IMR-90 (cell line): Measurements from ENCODE around the gene SSBP2. TPM values are rescaled to one million over a fixed set of nuclear protein-coding genes. Genes with fewer than 3 reads are reported as not detected.

Experiments used
- ATAC-seq: fragments of 200-7000 bp; cut with Tn5 transposase; 2 replicates; pipeline ENCODE4 v1.9.1; 2020; ENCODE audit warnings: low read depth, mild to moderate bottlenecking, moderate library complexity
- BruUV-seq: library from RNA; stranded (reverse); fragments of 400-500 nt; replicated peaks from 2 replicates; lab custom pipeline; 2021; lab: Mats Ljungman, UMichigan
- CTCF ChIA-PET: fragments of 300-600 bp; formaldehyde crosslinking; extraction: SDS; loops from one replicate; lab custom pipeline; 2021; ENCODE audit warnings: antibody characterized with exemption; lab: Yijun Ruan, JAX
- POLR2A ChIA-PET: fragments of 300-600 bp; sonication (Branson Sonifier 250); formaldehyde crosslinking; loops from one replicate; lab custom pipeline; 2022; ENCODE audit warnings: antibody characterized with exemption; ENCODE audit not compliant: unreplicated experiment; lab: Charles Lee
- DNase-seq: peaks from one replicate; pipeline ENCODE4 v3.0.0; 2013
- H2AFZ ChIP-seq: replicated peaks from 2 replicates; pipeline ENCODE3; 2013; ENCODE audit warnings: low read length, mild to moderate bottlenecking; ENCODE audit not compliant: poor library complexity
- H2AK5ac ChIP-seq: 2 replicates; pipeline ENCODE4 v1.6.1; 2013; ENCODE audit warnings: low read depth, low read length, inconsistent platforms
- H2AK9ac ChIP-seq: replicated peaks from 2 replicates; pipeline ENCODE3; 2013; ENCODE audit warnings: mild to moderate bottlenecking, low read depth, low read length, moderate library complexity; ENCODE audit not compliant: poor library complexity
- H2BK120ac ChIP-seq: 2 replicates; pipeline ENCODE4 v1.6.1; 2013; ENCODE audit warnings: low read depth, low read length, inconsistent platforms
- H2BK15ac ChIP-seq: 3 replicates; pipeline ENCODE4 v1.6.1; 2013; ENCODE audit warnings: low read depth, low read length, inconsistent platforms
- H2BK20ac ChIP-seq: 2 replicates; pipeline ENCODE4 v1.6.1; 2013; ENCODE audit warnings: low read depth, mild to moderate bottlenecking, inconsistent platforms, low read length, moderate library complexity
- H2BK5ac ChIP-seq: 2 replicates; pipeline ENCODE4 v1.6.1; 2013; ENCODE audit warnings: mild to moderate bottlenecking, low read depth, low read length, inconsistent platforms; ENCODE audit not compliant: poor library complexity, severe bottlenecking
- H3K14ac ChIP-seq: replicated peaks from 2 replicates; pipeline ENCODE4 v1.6.1; 2013; ENCODE audit warnings: low read depth, low read length, inconsistent platforms
- H3K18ac ChIP-seq: 2 replicates; pipeline ENCODE4 v1.6.1; 2013; ENCODE audit warnings: low read depth, low read length, control low read depth
- H3K23ac ChIP-seq: 2 replicates; pipeline ENCODE4 v1.6.1; 2013; ENCODE audit warnings: low read depth, low read length, inconsistent platforms
- H3K27ac ChIP-seq: 2 replicates; pipeline ENCODE4 v1.5.1; 2013; ENCODE audit warnings: mild to moderate bottlenecking, control low read depth, low read length; ENCODE audit not compliant: insufficient read depth
- H3K27me3 ChIP-seq: 2 replicates; pipeline ENCODE4 v1.6.1; 2013; ENCODE audit warnings: low read length; ENCODE audit not compliant: control insufficient read depth, insufficient read depth
- H3K36me3 ChIP-seq: 2 replicates; pipeline ENCODE4 v1.6.1; 2013; ENCODE audit warnings: low read length, mixed read lengths; ENCODE audit not compliant: control insufficient read depth, insufficient read depth
- H3K4ac ChIP-seq: 2 replicates; pipeline ENCODE4 v1.6.1; 2013; ENCODE audit warnings: low read depth, low read length, inconsistent platforms
- H3K4me1 ChIP-seq: 2 replicates; pipeline ENCODE4 v1.6.1; 2013; ENCODE audit warnings: low read length, mixed read lengths; ENCODE audit not compliant: control insufficient read depth, insufficient read depth
- H3K4me2 ChIP-seq: 2 replicates; pipeline ENCODE4 v1.6.1; 2013; ENCODE audit warnings: low read depth, mild to moderate bottlenecking, control low read depth, low read length, moderate library complexity
- H3K4me3 ChIP-seq: 2 replicates; pipeline ENCODE4 v1.5.1; 2013; ENCODE audit warnings: low read depth, mild to moderate bottlenecking, control low read depth, low read length, moderate library complexity; ENCODE audit not compliant: insufficient read depth
- H3K56ac ChIP-seq: 2 replicates; pipeline ENCODE4 v1.6.1; 2013; ENCODE audit warnings: low read length, inconsistent platforms; ENCODE audit not compliant: insufficient read depth; ENCODE audit errors: extremely low read depth
- H3K79me1 ChIP-seq, 2 experiments: 2 replicates each; pipeline ENCODE4 v1.6.1; 2013; ENCODE audit warnings: low read length in 2 of 2, inconsistent platforms in 1 of 2, low read depth in 1 of 2
- H3K9ac ChIP-seq: 2 replicates; pipeline ENCODE4 v1.6.1; 2013; ENCODE audit warnings: low read depth, low read length, control low read depth
- H3K9me1 ChIP-seq: 2 replicates; pipeline ENCODE4 v1.6.1; 2013; ENCODE audit warnings: low read length, inconsistent platforms; ENCODE audit not compliant: insufficient read depth
- H3K9me3 ChIP-seq: 2 replicates; pipeline ENCODE4 v1.6.1; 2013; ENCODE audit warnings: low read length; ENCODE audit not compliant: control insufficient read depth, insufficient read depth
- H4K20me1 ChIP-seq: 2 replicates; pipeline ENCODE4 v1.6.1; 2013; ENCODE audit warnings: low read length, inconsistent platforms; ENCODE audit not compliant: insufficient read depth
- H4K5ac ChIP-seq: 2 replicates; pipeline ENCODE4 v1.6.1; 2013; ENCODE audit warnings: mild to moderate bottlenecking, low read depth, low read length, control low read depth
- H4K8ac ChIP-seq, 2 experiments: 2 replicates each; pipeline ENCODE4 v1.6.1; 2013; ENCODE audit warnings: low read depth in 2 of 2, low read length in 2 of 2, control low read depth in 1 of 2, inconsistent platforms in 1 of 2
- H4K91ac ChIP-seq: 2 replicates; pipeline ENCODE4 v1.6.1; 2013; ENCODE audit warnings: low read depth, low read length, inconsistent platforms; ENCODE audit not compliant: insufficient read depth
- BHLHE40 ChIP-seq: fragments of 150-350 bp; IDR thresholded peaks from 2 replicates; pipeline ENCODE4 v1.6.1; 2016; ENCODE audit warnings: mild to moderate bottlenecking, low read depth, low read length
- CEBPB ChIP-seq: IDR thresholded peaks from 2 replicates; pipeline ENCODE4 v1.6.1; 2012; ENCODE audit warnings: low read depth, low read length, improper control_type of control experiment
- CHD1 ChIP-seq: IDR thresholded peaks from 2 replicates; pipeline ENCODE4 v1.6.1; 2012; ENCODE audit warnings: low read depth, low read length, improper control_type of control experiment
- FOS ChIP-seq: fragments of 150-350 bp; IDR thresholded peaks from 2 replicates; pipeline ENCODE4 v1.6.1; 2016; ENCODE audit warnings: low read depth, low read length
- MAFK ChIP-seq: IDR thresholded peaks from 2 replicates; pipeline ENCODE4 v1.6.1; 2012; ENCODE audit warnings: low read depth, low read length, improper control_type of control experiment
- MAZ ChIP-seq: IDR thresholded peaks from 2 replicates; pipeline ENCODE4 v1.6.1; 2012; ENCODE audit warnings: low read depth, mild to moderate bottlenecking, low read length, improper control_type of control experiment, moderate library complexity, borderline replicate concordance
- MXI1 ChIP-seq: IDR thresholded peaks from 2 replicates; pipeline ENCODE4 v1.6.1; 2012; ENCODE audit warnings: low read depth, mild to moderate bottlenecking, low read length, moderate library complexity, borderline replicate concordance
- NFE2L2 ChIP-seq: fragments of 150-350 bp; IDR thresholded peaks from 2 replicates; pipeline ENCODE4 v1.6.1; 2016; ENCODE audit warnings: low read depth, mild to moderate bottlenecking, low read length
- POLR2A ChIP-seq: IDR thresholded peaks from 2 replicates; pipeline ENCODE4 v1.6.1; 2012; ENCODE audit warnings: mild to moderate bottlenecking, low read depth, low read length
- RAD21 ChIP-seq: IDR thresholded peaks from 2 replicates; pipeline ENCODE4 v1.6.1; 2012; ENCODE audit warnings: low read length, improper control_type of control experiment
- RCOR1 ChIP-seq: IDR thresholded peaks from 2 replicates; pipeline ENCODE4 v1.6.1; 2012; ENCODE audit warnings: mild to moderate bottlenecking, low read length, improper control_type of control experiment; ENCODE audit not compliant: insufficient replicate concordance
- RFX5 ChIP-seq: IDR thresholded peaks from 2 replicates; pipeline ENCODE4 v1.8.0; 2012; ENCODE audit warnings: low read depth, mild to moderate bottlenecking, low read length, moderate library complexity
- SMC3 ChIP-seq: fragments of 150-350 bp; IDR thresholded peaks from 2 replicates; pipeline ENCODE4 v1.6.1; 2016; ENCODE audit warnings: low read depth, mild to moderate bottlenecking, antibody characterized with exemption, low read length, moderate library complexity
- WGBS, 2 experiments: methylation state at CpG; one replicate each; pipeline versions ENCODE4 v1.1.5 to v1.1.7; 2013; ENCODE audit warnings: missing lambda C conversion rate in 2 of 2; ENCODE audit not compliant: insufficient read length in 1 of 2; ENCODE audit errors: extremely low coverage in 2 of 2; 5-methylcytosine and 5-hydroxymethylcytosine counted together
- dilution Hi-C: fragments of 300-500 bp; cut with HindIII; formaldehyde crosslinking; loops from one replicate; pipeline ENCODE4 v1.14.3; 2018; ENCODE audit warnings: low sequenced_read_pairs; ENCODE audit not compliant: unreplicated experiment
- in situ Hi-C: fragments of 300-500 bp; cut with MboI; formaldehyde crosslinking; loops from 3 replicates; pipeline ENCODE4 v1.14.3; 2019; ENCODE audit warnings: low sequenced_read_pairs, inconsistent platforms, mixed read lengths
- intact Hi-C: fragments of 100-400 bp; cut with micrococcal nuclease; formaldehyde crosslinking; loops from 2 replicates; pipeline ENCODE4 v1.10.0; 2022
- polyA plus RNA-seq, 3 experiments: library from polyadenylated mRNA; depleted of rRNA; stranded (reverse); fragments of >200 nt; gene quantifications; 2 replicates each; pipeline ENCODE4 v1.2.3, GENCODE V29; 2012; ENCODE audit warnings: low replicate concordance in 1 of 3
- total RNA-seq: library from RNA; depleted of rRNA; stranded (reverse); fragments of >200 nt; gene quantifications from 2 replicates; pipeline ENCODE4 v1.2.3, GENCODE V29; 2012
- TF ChIP-seq, protein P1 (sequence below): fragments of 150-350 bp; IDR thresholded peaks from 2 replicates; pipeline ENCODE4 v1.6.1; 2017; ENCODE audit warnings: mild to moderate bottlenecking, antibody characterized with exemption, low read length, low read depth
- TF ChIP-seq, protein P2 (sequence below): fragments of 150-350 bp; IDR thresholded peaks from 2 replicates; pipeline ENCODE4 v1.6.1; 2016; ENCODE audit warnings: low read depth, mild to moderate bottlenecking, low read length, moderate library complexity, borderline replicate concordance
- TF ChIP-seq, protein P3 (sequence below): conservative IDR thresholded peaks from 2 replicates; pipeline ENCODE4 v1.5.1; 2012; ENCODE audit warnings: mild to moderate bottlenecking, low read depth, low read length, improper control_type of control experiment

The SSBP2 gene
- total and polyA plus RNA-seq, 2 of the 4 experiments (the other 2 are of a cell fraction): 38.4 to 42.7 TPM

DNA sequence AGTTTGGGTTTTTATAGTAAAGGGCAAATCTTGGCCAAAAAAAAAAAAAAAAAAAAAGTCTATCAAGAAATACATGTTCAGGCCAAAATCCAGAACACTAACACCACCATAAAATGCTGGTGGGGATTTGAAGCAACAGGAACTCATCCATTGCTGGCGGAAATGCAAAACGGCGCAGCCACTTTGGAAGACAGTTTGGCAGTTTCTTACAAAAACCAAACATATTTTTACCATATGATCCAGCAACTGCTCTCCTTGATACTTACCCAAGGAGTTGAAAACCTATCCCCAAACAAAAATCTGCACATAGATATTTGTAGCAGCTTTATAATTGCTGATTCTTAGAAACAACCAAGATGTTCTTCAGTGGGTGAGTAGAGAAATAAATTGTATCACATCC is 203.9 kb downstream of the SSBP2 start:
- H2BK120ac ChIP-seq: no peak overlapping the region
- H3K79me1 ChIP-seq: no peaks in the 10 kb centered on the region
- H3K23ac ChIP-seq: no peak overlapping the region
- H3K27me3 ChIP-seq: no peaks in the 10 kb centered on the region
- no peaks in the 10 kb centered on the region for H4K20me1 ChIP-seq
- no CpG with 5 or more reads among the region's 3 CpGs for WGBS, 2 experiments
- H3K9me3 ChIP-seq: no peaks in the 10 kb centered on the region
- in situ Hi-C loops (no loop called here), dilution Hi-C loops (no loop called here), intact Hi-C loops (no loop called here)
- H3K4me1 ChIP-seq: no peaks in the 10 kb centered on the region
- H3K18ac ChIP-seq: no peak overlapping the region
- no peak overlapping the region for H3K27ac ChIP-seq
- H3K4me3 ChIP-seq: no peak overlapping the region
- H2BK15ac ChIP-seq: no peak overlapping the region
- no peak overlapping the region for H2AFZ ChIP-seq
- no peak for ATAC-seq
- H4K5ac ChIP-seq: no peak overlapping the region
- H4K91ac ChIP-seq: no peak overlapping the region
- no peaks in the 10 kb centered on the region for H3K36me3 ChIP-seq
- ChIA-PET CTCF (no interaction called here), POLR2A (no interaction called here)
- no TSS peak for BruUV-seq
- H3K56ac ChIP-seq: no peak overlapping the region; the same call in 1 of the 2 replicates
- no peak overlapping the region for H2BK5ac ChIP-seq
- H3K9ac ChIP-seq: no peak overlapping the region
- H2AK9ac ChIP-seq: no peak overlapping the region
- DNase-seq: no peak
- no peak overlapping the region for H2AK5ac ChIP-seq
- TF ChIP-seq SMC3: no peak
- no peak for TF ChIP-seq MAFK
- no peak for TF ChIP-seq CHD1
- no peak for TF ChIP-seq NFE2L2
- no peak for TF ChIP-seq RAD21
- TF ChIP-seq FOS: no peak
- no peak for TF ChIP-seq POLR2A
- TF ChIP-seq, protein P1, sequence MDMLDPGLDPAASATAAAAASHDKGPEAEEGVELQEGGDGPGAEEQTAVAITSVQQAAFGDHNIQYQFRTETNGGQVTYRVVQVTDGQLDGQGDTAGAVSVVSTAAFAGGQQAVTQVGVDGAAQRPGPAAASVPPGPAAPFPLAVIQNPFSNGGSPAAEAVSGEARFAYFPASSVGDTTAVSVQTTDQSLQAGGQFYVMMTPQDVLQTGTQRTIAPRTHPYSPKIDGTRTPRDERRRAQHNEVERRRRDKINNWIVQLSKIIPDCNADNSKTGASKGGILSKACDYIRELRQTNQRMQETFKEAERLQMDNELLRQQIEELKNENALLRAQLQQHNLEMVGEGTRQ: no peak
- no peak for TF ChIP-seq RFX5
- no peak for TF ChIP-seq MAZ
- TF ChIP-seq, protein P2, sequence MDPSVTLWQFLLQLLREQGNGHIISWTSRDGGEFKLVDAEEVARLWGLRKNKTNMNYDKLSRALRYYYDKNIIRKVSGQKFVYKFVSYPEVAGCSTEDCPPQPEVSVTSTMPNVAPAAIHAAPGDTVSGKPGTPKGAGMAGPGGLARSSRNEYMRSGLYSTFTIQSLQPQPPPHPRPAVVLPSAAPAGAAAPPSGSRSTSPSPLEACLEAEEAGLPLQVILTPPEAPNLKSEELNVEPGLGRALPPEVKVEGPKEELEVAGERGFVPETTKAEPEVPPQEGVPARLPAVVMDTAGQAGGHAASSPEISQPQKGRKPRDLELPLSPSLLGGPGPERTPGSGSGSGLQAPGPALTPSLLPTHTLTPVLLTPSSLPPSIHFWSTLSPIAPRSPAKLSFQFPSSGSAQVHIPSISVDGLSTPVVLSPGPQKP: no peak
- TF ChIP-seq, protein P3, sequence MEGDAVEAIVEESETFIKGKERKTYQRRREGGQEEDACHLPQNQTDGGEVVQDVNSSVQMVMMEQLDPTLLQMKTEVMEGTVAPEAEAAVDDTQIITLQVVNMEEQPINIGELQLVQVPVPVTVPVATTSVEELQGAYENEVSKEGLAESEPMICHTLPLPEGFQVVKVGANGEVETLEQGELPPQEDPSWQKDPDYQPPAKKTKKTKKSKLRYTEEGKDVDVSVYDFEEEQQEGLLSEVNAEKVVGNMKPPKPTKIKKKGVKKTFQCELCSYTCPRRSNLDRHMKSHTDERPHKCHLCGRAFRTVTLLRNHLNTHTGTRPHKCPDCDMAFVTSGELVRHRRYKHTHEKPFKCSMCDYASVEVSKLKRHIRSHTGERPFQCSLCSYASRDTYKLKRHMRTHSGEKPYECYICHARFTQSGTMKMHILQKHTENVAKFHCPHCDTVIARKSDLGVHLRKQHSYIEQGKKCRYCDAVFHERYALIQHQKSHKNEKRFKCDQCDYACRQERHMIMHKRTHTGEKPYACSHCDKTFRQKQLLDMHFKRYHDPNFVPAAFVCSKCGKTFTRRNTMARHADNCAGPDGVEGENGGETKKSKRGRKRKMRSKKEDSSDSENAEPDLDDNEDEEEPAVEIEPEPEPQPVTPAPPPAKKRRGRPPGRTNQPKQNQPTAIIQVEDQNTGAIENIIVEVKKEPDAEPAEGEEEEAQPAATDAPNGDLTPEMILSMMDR: no peak
- TF ChIP-seq BHLHE40: no peak
- no peak for TF ChIP-seq CEBPB
- no peak for TF ChIP-seq MXI1
- no peak for TF ChIP-seq RCOR1
- H2BK20ac ChIP-seq: no peak overlapping the region
- no peaks in the 10 kb centered on the region for H3K9me1 ChIP-seq
- no peak overlapping the region for H3K4me2 ChIP-seq
- no peak overlapping the region for H3K14ac ChIP-seq
- H4K8ac ChIP-seq: no peak overlapping the region
- no peak overlapping the region for H3K4ac ChIP-seq
